SK-N-SH (cell line): ENCODE results near the gene HDAC8. TPM values are rescaled to one million over a fixed set of nuclear protein-coding genes. Genes with fewer than 3 reads are reported as not detected.

ENCODE experiments used
- CTCF ChIA-PET: fragments of 300-600, 350-600 bp; formaldehyde crosslinking; extraction: SDS; loops from one replicate; lab custom pipeline; 2021; lab: Yijun Ruan, JAX
- POLR2A ChIA-PET: fragments of 350-600 bp; sonication (Branson Sonifier 250); formaldehyde crosslinking; extraction: SDS; loops from one replicate; lab custom pipeline; 2020; ENCODE audit warnings: antibody characterized with exemption, inconsistent platforms; lab: Yijun Ruan, JAX
- DNase-seq: peaks from one replicate; pipeline ENCODE4 v3.0.0; 2012
- H2AFZ ChIP-seq: fragments of 200-600 bp; sonication (generic); 2 replicates; pipeline ENCODE4 v1.8.1; 2016; ENCODE audit warnings: antibody characterized with exemption, mild to moderate bottlenecking, low read depth
- H3F3A ChIP-seq: fragments of 200-600 bp; sonication (generic); replicated peaks from 2 replicates; pipeline ENCODE3; 2016; ENCODE audit warnings: antibody characterized with exemption, mild to moderate bottlenecking; ENCODE audit not compliant: insufficient read depth
- H3K27ac ChIP-seq, 2 experiments: fragments of 200-500 bp in 1 of 2; fragments of 200-600 bp in 1 of 2; sonication (Bioruptor generic) in 1 of 2; sonication (generic), shearing (Covaris generic) in 1 of 2; 2 replicates each; pipeline versions ENCODE4 v1.5.1 to v1.6.1; 2014 to 2016; ENCODE audit warnings: low read depth in 2 of 2, inconsistent platforms in 1 of 2, low read length in 1 of 2, mild to moderate bottlenecking in 1 of 2, mixed read lengths in 1 of 2
- H3K27me3 ChIP-seq: fragments of 200-600 bp; sonication (generic), shearing (Covaris generic); 2 replicates; pipeline ENCODE4 v1.6.1; 2016; ENCODE audit warnings: mixed run types; ENCODE audit not compliant: insufficient read depth
- H3K36me3 ChIP-seq, 2 experiments: fragments of 200-500 bp in 1 of 2; fragments of 200-600 bp in 1 of 2; sonication (Bioruptor generic) in 1 of 2; sonication (generic) in 1 of 2; replicated peaks in 1 of 2; 2 replicates each; pipeline versions ENCODE3 to v1.5.1; 2014 to 2016; ENCODE audit warnings: low read length in 1 of 2, mild to moderate bottlenecking in 1 of 2; ENCODE audit not compliant: insufficient read depth in 2 of 2, control insufficient read depth in 1 of 2
- H3K4me1 ChIP-seq, 2 experiments: fragments of 200-500 bp in 1 of 2; fragments of 200-600 bp in 1 of 2; sonication (Bioruptor generic) in 1 of 2; sonication (generic), shearing (Covaris generic) in 1 of 2; 2 replicates each; pipeline versions ENCODE4 v1.5.1 to v1.6.1; 2014 to 2016; ENCODE audit warnings: low read depth in 1 of 2, low read length in 1 of 2, mixed run types in 1 of 2; ENCODE audit not compliant: insufficient read depth in 2 of 2, control insufficient read depth in 1 of 2
- H3K4me2 ChIP-seq: fragments of 200-600 bp; sonication (generic), shearing (Covaris generic); 2 replicates; pipeline ENCODE4 v1.6.1; 2017; ENCODE audit warnings: mixed run types
- H3K4me3 ChIP-seq, 2 experiments: fragments of 200-500 bp in 1 of 2; fragments of 200-600 bp in 1 of 2; sonication (Bioruptor generic) in 1 of 2; sonication (generic), shearing (Covaris generic) in 1 of 2; 2 replicates each; pipeline versions ENCODE4 v1.5.1 to v1.8.1; 2014 to 2016; ENCODE audit warnings: low read depth in 2 of 2, inconsistent platforms in 1 of 2, low read length in 1 of 2, mild to moderate bottlenecking in 1 of 2, mixed read lengths in 1 of 2, moderate library complexity in 1 of 2
- H3K79me2 ChIP-seq: fragments of 200-600 bp; sonication (generic); 2 replicates; pipeline ENCODE4 v1.8.1; 2017; ENCODE audit warnings: mild to moderate bottlenecking; ENCODE audit not compliant: insufficient read depth
- H3K9ac ChIP-seq: fragments of 200-600 bp; sonication (generic); 2 replicates; pipeline ENCODE4 v1.6.1; 2017; ENCODE audit warnings: mixed run types
- H3K9me2 ChIP-seq: fragments of 200-600 bp; sonication (generic); 2 replicates; pipeline ENCODE4 v1.6.1; 2017; ENCODE audit warnings: mixed run types
- H3K9me3 ChIP-seq: fragments of 200-600 bp; sonication (generic); 2 replicates; pipeline ENCODE4 v1.6.1; 2017; ENCODE audit warnings: mixed run types, mild to moderate bottlenecking, moderate library complexity
- H4K20me1 ChIP-seq: fragments of 200-600 bp; sonication (generic); 2 replicates; pipeline ENCODE4 v1.6.1; 2017; ENCODE audit warnings: mild to moderate bottlenecking, mixed run types; ENCODE audit not compliant: insufficient read depth
- CHD2 ChIP-seq: fragments of 150-350 bp; IDR thresholded peaks from 2 replicates; pipeline ENCODE4 v1.6.1; 2018; ENCODE audit warnings: low read length; ENCODE audit not compliant: partially characterized antibody
- ELF1 ChIP-seq: IDR thresholded peaks from 2 replicates; pipeline ENCODE4 v1.4.0; 2012
- EZH2phosphoT487 ChIP-seq: fragments of 200-600 bp; sonication (generic); IDR thresholded peaks from 2 replicates; pipeline ENCODE4 v1.6.1; 2017; ENCODE audit warnings: low read depth, mixed run types, mild to moderate bottlenecking, antibody characterized with exemption, moderate library complexity, borderline replicate concordance
- FOSL2 ChIP-seq: IDR thresholded peaks from 2 replicates; pipeline ENCODE4 v1.4.0; 2012; ENCODE audit warnings: low read depth, mild to moderate bottlenecking, moderate library complexity, borderline replicate concordance
- FOXJ3 ChIP-seq: sonication (generic); formaldehyde crosslinking; IDR thresholded peaks from 2 replicates; pipeline ENCODE4 v1.5.1; 2020; ENCODE audit warnings: mild to moderate bottlenecking, missing genetic modification reagents
- FOXM1 ChIP-seq: IDR thresholded peaks from 2 replicates; pipeline ENCODE4 v1.4.0; 2012; ENCODE audit warnings: low read depth, mild to moderate bottlenecking
- GATA2 ChIP-seq: sonication (generic); formaldehyde crosslinking; IDR thresholded peaks from 2 replicates; pipeline ENCODE4 v1.5.0; 2020; ENCODE audit warnings: mild to moderate bottlenecking, missing genetic modification reagents
- JUND ChIP-seq: IDR thresholded peaks from 2 replicates; pipeline ENCODE4 v1.4.0; 2012
- NFIC ChIP-seq: IDR thresholded peaks from 2 replicates; pipeline ENCODE4 v1.4.0; 2012; ENCODE audit warnings: borderline replicate concordance
- NRF1 ChIP-seq: IDR thresholded peaks from 2 replicates; pipeline ENCODE4 v1.6.1; 2012; ENCODE audit warnings: low read depth, mild to moderate bottlenecking, low read length
- RAD21 ChIP-seq: IDR thresholded peaks from 2 replicates; pipeline ENCODE4 v1.6.1; 2012; ENCODE audit warnings: mild to moderate bottlenecking, low read length
- RFX5 ChIP-seq: IDR thresholded peaks from 2 replicates; pipeline ENCODE4 v1.6.1; 2012; ENCODE audit warnings: mild to moderate bottlenecking, improper control_type of control experiment, low read length
- SMC3 ChIP-seq: IDR thresholded peaks from 2 replicates; pipeline ENCODE4 v1.6.1; 2012; ENCODE audit warnings: low read depth, low read length, improper control_type of control experiment
- WGBS: methylation state at CpG from one replicate; pipeline ENCODE4 v1.1.6; 2017; ENCODE audit warnings: low lambda C conversion rate; 5-methylcytosine and 5-hydroxymethylcytosine counted together
- polyA plus RNA-seq, 3 experiments: library from polyadenylated mRNA; depleted of rRNA; stranded (reverse); fragments of >200 nt; gene quantifications; 2 replicates each; pipeline ENCODE4 v1.2.3, GENCODE V29; 2012
- TF ChIP-seq, protein P1 (sequence below): IDR thresholded peaks from 2 replicates; pipeline ENCODE4 v1.4.0; 2012; ENCODE audit warnings: low read depth, borderline replicate concordance
- TF ChIP-seq, protein P2 (sequence below): IDR thresholded peaks from 2 replicates; pipeline ENCODE4; 2012
- TF ChIP-seq, protein P3 (sequence below): IDR thresholded peaks from 2 replicates; pipeline ENCODE4 v1.4.0; 2012; ENCODE audit warnings: low read depth, borderline replicate concordance
- TF ChIP-seq, protein P4 (sequence below): fragments of 150-350 bp; IDR thresholded peaks from 2 replicates; pipeline ENCODE4 v1.6.1; 2016; ENCODE audit warnings: mild to moderate bottlenecking, low read depth, low read length
- TF ChIP-seq, protein P5 (sequence below): IDR thresholded peaks from 2 replicates; pipeline ENCODE4 v1.6.1; 2012; ENCODE audit warnings: mild to moderate bottlenecking, low read depth, low read length, moderate library complexity

Gene HDAC8
- polyA plus RNA-seq, 1 of the 3 experiments (the other 2 are of a cell fraction) = 30.6 TPM

DNA sequence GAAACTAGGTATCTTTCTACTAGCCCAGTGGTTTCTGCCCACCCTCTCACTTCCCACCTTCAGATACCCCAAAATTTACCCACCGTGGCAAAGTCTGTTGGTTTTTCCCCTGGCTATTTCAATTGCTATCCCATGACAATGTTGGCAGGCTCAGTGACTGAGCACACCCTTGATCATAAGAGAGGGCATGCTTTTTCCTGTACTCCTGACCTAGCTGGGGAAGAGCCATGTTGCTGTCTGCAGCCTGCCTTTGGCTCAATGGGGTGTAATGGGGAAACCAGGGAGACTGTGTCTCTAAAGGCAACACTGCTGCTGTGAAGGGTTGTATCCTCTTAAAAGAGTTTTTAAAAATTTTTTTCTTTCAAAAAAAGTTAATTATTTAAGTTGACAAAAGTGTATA, 176.5 kb downstream of the HDAC8 start:
- no peak overlapping the region for H3K4me3 ChIP-seq
- TF ChIP-seq GATA2 (no peak), RAD21 (no peak), ELF1 (no peak), RFX5 (no peak)
- TF ChIP-seq, protein P1, sequence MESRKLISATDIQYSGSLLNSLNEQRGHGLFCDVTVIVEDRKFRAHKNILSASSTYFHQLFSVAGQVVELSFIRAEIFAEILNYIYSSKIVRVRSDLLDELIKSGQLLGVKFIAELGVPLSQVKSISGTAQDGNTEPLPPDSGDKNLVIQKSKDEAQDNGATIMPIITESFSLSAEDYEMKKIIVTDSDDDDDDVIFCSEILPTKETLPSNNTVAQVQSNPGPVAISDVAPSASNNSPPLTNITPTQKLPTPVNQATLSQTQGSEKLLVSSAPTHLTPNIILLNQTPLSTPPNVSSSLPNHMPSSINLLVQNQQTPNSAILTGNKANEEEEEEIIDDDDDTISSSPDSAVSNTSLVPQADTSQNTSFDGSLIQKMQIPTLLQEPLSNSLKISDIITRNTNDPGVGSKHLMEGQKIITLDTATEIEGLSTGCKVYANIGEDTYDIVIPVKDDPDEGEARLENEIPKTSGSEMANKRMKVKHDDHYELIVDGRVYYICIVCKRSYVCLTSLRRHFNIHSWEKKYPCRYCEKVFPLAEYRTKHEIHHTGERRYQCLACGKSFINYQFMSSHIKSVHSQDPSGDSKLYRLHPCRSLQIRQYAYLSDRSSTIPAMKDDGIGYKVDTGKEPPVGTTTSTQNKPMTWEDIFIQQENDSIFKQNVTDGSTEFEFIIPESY = no peak
- TF ChIP-seq, all 33 proteins: peak for 0
- no peak for DNase-seq
- H4K20me1 ChIP-seq = no peaks in the 10 kb centered on the region
- H3F3A ChIP-seq = no peaks in the 10 kb centered on the region
- H3K9me2 ChIP-seq = no peaks in the 10 kb centered on the region
- WGBS = 100% methylated on average over 1 of the region's 1 CpG
- H2AFZ ChIP-seq = no peak overlapping the region
- no peaks in the 10 kb centered on the region for H3K27me3 ChIP-seq
- H3K9ac ChIP-seq = no peak overlapping the region
- H3K79me2 ChIP-seq = no peaks in the 10 kb centered on the region
- no peaks in the 10 kb centered on the region for H3K9me3 ChIP-seq
- peaks cover 0 to 8% of the 10 kb centered on the region in 2 experiments for H3K36me3 ChIP-seq
- H3K4me2 ChIP-seq = no peak overlapping the region
- CTCF ChIA-PET = no interaction called here
- H3K4me1 ChIP-seq = no peaks in the 10 kb centered on the region; a peak in 1 of 4 replicates
- H3K27ac ChIP-seq = no peak overlapping the region
- POLR2A ChIA-PET = no interaction called here

DNA sequence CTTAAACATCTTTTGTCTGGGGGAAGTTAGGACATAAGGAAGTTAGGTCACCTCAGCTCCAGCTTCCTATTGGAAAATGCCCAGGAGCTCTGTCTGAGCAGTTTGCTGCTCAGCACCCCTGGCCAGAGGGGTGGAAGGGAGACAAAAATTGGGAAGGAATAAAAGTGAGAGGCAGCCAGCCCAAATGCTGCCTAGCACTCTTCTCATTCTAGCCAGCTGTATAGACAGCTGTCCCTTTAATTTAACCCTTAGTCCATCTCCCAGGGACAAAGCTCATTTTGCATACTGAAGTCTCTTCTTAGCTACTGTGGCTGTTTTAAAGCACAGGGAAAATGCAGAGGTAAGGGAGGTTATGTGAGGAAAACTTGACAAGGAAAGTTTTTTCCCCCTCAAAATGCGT, 177.4 kb downstream of the HDAC8 start:
- Histone ChIP-seq H3K9me3 (no peaks in the 10 kb centered on the region), H4K20me1 (no peaks in the 10 kb centered on the region), H3K36me3 (peaks cover 0 to 8% of the 10 kb centered on the region in 2 experiments), H2AFZ (no peak overlapping the region), H3K27ac (no peak overlapping the region), H3K9me2 (no peaks in the 10 kb centered on the region), H3K9ac (no peak overlapping the region), H3K27me3 (no peaks in the 10 kb centered on the region), H3K4me1 (no peaks in the 10 kb centered on the region; a peak in 1 of 4 replicates), H3K4me2 (no peak overlapping the region), H3F3A (no peaks in the 10 kb centered on the region), H3K4me3 (no peak overlapping the region), H3K79me2 (no peaks in the 10 kb centered on the region)
- WGBS = 100% methylated on average over 1 of the region's 1 CpG
- POLR2A ChIA-PET = no interaction called here
- TF ChIP-seq, protein P2, sequence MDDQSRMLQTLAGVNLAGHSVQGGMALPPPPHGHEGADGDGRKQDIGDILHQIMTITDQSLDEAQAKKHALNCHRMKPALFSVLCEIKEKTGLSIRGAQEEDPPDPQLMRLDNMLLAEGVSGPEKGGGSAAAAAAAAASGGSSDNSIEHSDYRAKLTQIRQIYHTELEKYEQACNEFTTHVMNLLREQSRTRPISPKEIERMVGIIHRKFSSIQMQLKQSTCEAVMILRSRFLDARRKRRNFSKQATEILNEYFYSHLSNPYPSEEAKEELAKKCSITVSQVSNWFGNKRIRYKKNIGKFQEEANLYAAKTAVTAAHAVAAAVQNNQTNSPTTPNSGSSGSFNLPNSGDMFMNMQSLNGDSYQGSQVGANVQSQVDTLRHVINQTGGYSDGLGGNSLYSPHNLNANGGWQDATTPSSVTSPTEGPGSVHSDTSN = no peak
- no peak for TF ChIP-seq FOXJ3
- TF ChIP-seq SMC3 = no peak
- TF ChIP-seq, protein P1 = no peak
- no peak for TF ChIP-seq NRF1
- no peak for TF ChIP-seq NFIC
- TF ChIP-seq, protein P3, sequence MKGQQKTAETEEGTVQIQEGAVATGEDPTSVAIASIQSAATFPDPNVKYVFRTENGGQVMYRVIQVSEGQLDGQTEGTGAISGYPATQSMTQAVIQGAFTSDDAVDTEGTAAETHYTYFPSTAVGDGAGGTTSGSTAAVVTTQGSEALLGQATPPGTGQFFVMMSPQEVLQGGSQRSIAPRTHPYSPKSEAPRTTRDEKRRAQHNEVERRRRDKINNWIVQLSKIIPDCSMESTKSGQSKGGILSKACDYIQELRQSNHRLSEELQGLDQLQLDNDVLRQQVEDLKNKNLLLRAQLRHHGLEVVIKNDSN = no peak
- TF ChIP-seq CHD2 = no peak
- no peak for TF ChIP-seq RAD21
- no peak for TF ChIP-seq FOXM1
- no peak for TF ChIP-seq FOSL2
- TF ChIP-seq, protein P4, sequence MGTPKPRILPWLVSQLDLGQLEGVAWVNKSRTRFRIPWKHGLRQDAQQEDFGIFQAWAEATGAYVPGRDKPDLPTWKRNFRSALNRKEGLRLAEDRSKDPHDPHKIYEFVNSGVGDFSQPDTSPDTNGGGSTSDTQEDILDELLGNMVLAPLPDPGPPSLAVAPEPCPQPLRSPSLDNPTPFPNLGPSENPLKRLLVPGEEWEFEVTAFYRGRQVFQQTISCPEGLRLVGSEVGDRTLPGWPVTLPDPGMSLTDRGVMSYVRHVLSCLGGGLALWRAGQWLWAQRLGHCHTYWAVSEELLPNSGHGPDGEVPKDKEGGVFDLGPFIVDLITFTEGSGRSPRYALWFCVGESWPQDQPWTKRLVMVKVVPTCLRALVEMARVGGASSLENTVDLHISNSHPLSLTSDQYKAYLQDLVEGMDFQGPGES = no peak
- TF ChIP-seq, protein P5, sequence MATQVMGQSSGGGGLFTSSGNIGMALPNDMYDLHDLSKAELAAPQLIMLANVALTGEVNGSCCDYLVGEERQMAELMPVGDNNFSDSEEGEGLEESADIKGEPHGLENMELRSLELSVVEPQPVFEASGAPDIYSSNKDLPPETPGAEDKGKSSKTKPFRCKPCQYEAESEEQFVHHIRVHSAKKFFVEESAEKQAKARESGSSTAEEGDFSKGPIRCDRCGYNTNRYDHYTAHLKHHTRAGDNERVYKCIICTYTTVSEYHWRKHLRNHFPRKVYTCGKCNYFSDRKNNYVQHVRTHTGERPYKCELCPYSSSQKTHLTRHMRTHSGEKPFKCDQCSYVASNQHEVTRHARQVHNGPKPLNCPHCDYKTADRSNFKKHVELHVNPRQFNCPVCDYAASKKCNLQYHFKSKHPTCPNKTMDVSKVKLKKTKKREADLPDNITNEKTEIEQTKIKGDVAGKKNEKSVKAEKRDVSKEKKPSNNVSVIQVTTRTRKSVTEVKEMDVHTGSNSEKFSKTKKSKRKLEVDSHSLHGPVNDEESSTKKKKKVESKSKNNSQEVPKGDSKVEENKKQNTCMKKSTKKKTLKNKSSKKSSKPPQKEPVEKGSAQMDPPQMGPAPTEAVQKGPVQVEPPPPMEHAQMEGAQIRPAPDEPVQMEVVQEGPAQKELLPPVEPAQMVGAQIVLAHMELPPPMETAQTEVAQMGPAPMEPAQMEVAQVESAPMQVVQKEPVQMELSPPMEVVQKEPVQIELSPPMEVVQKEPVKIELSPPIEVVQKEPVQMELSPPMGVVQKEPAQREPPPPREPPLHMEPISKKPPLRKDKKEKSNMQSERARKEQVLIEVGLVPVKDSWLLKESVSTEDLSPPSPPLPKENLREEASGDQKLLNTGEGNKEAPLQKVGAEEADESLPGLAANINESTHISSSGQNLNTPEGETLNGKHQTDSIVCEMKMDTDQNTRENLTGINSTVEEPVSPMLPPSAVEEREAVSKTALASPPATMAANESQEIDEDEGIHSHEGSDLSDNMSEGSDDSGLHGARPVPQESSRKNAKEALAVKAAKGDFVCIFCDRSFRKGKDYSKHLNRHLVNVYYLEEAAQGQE = no peak
- TF ChIP-seq EZH2phosphoT487 = no peak
- no peak for TF ChIP-seq JUND
- DNase-seq = no peak
- CTCF ChIA-PET = no interaction called here
